ENCODE results near the gene OR51A4.
"Not testable (repeated sequence)": the region's sequence is repeated elsewhere in the genome, so short reads cannot be mapped to it uniquely, and the experiment has no call there.

Gene OR51A4

GRCh38 chr11:4947505-4947904 lies at the start of gene OR51A4:
OR51A4 (minus strand) TSS chr11:4947605; CDS start chr11:4947100, 505 bp downstream.
- no peak for DNase-seq

GRCh38 chr11:4994551-4994950 lies 47.1 kb upstream of the OR51A4 start, which contains the start of gene OR51L1:
OR51L1 (plus strand) TSS chr11:4994851; CDS start chr11:4998983, 4,132 bp downstream.
- no peak for DNase-seq

GRCh38 chr11:4991060-4991459 lies 43.7 kb upstream of the OR51A4 start:
- no peak for DNase-seq

GRCh38 chr11:4983841-4984240 lies 36.4 kb upstream of the OR51A4 start:
- no peak for DNase-seq

GRCh38 chr11:4982678-4983077 lies 35.3 kb upstream of the OR51A4 start:
- DNase-seq, result no peak

- no peak for DNase-seq
Measured at GRCh38 chr11:4979036-4979435, 31.6 kb upstream of the OR51A4 start.

GRCh38 chr11:4975436-4975835 lies 28.0 kb upstream of the OR51A4 start:
- DNase-seq, result no peak

- DNase-seq, result no peak
Measured at GRCh38 chr11:4962816-4963215, 15.4 kb upstream of the OR51A4 start.

GRCh38 chr11:4960877-4961276 lies 13.5 kb upstream of the OR51A4 start:
- no peak for DNase-seq

- no peak for DNase-seq
Measured at GRCh38 chr11:4957396-4957795, 10.0 kb upstream of the OR51A4 start.

GRCh38 chr11:4955613-4956012 lies 8.2 kb upstream of the OR51A4 start, which contains the start of gene OR51A2:
OR51A2 (minus strand) TSS chr11:4955713; CDS start chr11:4955713, 0 bp downstream.
- not testable (repeated sequence) for DNase-seq

GRCh38 chr11:4936745-4937144 lies 10.7 kb downstream of the OR51A4 start:
- DNase-seq, result no peak

GRCh38 chr11:4932751-4933150 lies 14.7 kb downstream of the OR51A4 start:
- DNase-seq, result no peak

GRCh38 chr11:4926608-4927007 lies 20.8 kb downstream of the OR51A4 start:
- DNase-seq, result no peak

- no peak for DNase-seq
Measured at GRCh38 chr11:4924239-4924638, 23.2 kb downstream of the OR51A4 start, which contains the start of gene OR51G1. OR51G1 (minus strand) TSS chr11:4924339; CDS start chr11:4924339, 0 bp downstream.

GRCh38 chr11:4922304-4922703 lies 25.1 kb downstream of the OR51A4 start:
- no peak for DNase-seq

GRCh38 chr11:4921796-4922195 lies 25.6 kb downstream of the OR51A4 start:
- DNase-seq, result no peak

GRCh38 chr11:4919250-4919649 lies 28.2 kb downstream of the OR51A4 start, which contains the start of gene OR51G2:
OR51G2 (minus strand) TSS chr11:4919350; CDS start chr11:4915663, 3,687 bp downstream.
- DNase-seq, result no peak

- DNase-seq, result no peak
Measured at GRCh38 chr11:4916581-4916980, 30.8 kb downstream of the OR51A4 start.

- no peak for DNase-seq
Measured at GRCh38 chr11:4903484-4903883, 43.9 kb downstream of the OR51A4 start, which contains the start of gene OR51A7. OR51A7 (plus strand) TSS chr11:4903783; CDS start chr11:4907370, 3,587 bp downstream.

Data from activated CD4-positive, alpha-beta T cell treated with anti-CD3 and anti-CD28 coated beads, Interleukin-2, amount 50 U/mL, for 1 hour (primary cell).